HEK293 (cell line): Measurements from ENCODE around the gene IER2.

Experiments used
- HOXD13 ChIP-seq: sonication (generic); formaldehyde crosslinking; IDR thresholded peaks from 2 replicates; pipeline ENCODE4 v1.8.0; 2022; ENCODE audit warnings: missing genetic modification reagents, borderline replicate concordance
- KLF1 ChIP-seq: fragments of 450-650 bp; formaldehyde crosslinking; IDR thresholded peaks from 2 replicates; pipeline ENCODE4 v1.5.1; 2016; ENCODE audit warnings: missing biosample characterization, missing genetic modification characterization
- KLF9 ChIP-seq: fragments of 450-650 bp; formaldehyde crosslinking; IDR thresholded peaks from 2 replicates; pipeline ENCODE4 v1.5.1; 2016; ENCODE audit warnings: missing biosample characterization, missing genetic modification characterization, low read depth
- PATZ1 ChIP-seq: fragments of 450-650 bp; formaldehyde crosslinking; IDR thresholded peaks from 2 replicates; pipeline ENCODE4 v1.5.1; 2016; ENCODE audit warnings: missing biosample characterization, missing genetic modification characterization
- RBAK ChIP-seq: fragments of 450-650 bp; formaldehyde crosslinking; IDR thresholded peaks from 2 replicates; pipeline ENCODE4 v1.5.1; 2016; ENCODE audit warnings: missing biosample characterization, missing genetic modification characterization
- REPIN1 ChIP-seq: fragments of 450-650 bp; formaldehyde crosslinking; IDR thresholded peaks from 2 replicates; pipeline ENCODE4 v1.5.1; 2017; ENCODE audit warnings: missing biosample characterization, missing genetic modification characterization, low read depth
- REST ChIP-seq: fragments of 450-650 bp; formaldehyde crosslinking; IDR thresholded peaks from 2 replicates; pipeline ENCODE4 v1.5.1; 2016; ENCODE audit warnings: missing biosample characterization, missing genetic modification characterization
- SCRT1 ChIP-seq: fragments of 450-650 bp; formaldehyde crosslinking; IDR thresholded peaks from 2 replicates; pipeline ENCODE4 v1.5.1; 2016; ENCODE audit warnings: missing biosample characterization, missing genetic modification characterization, borderline replicate concordance
- ZBTB26 ChIP-seq: fragments of 450-650 bp; formaldehyde crosslinking; optimal IDR thresholded peaks from 2 replicates; pipeline ENCODE3; 2016; ENCODE audit warnings: missing biosample characterization, mild to moderate bottlenecking, missing genetic modification characterization
- ZBTB49 ChIP-seq: fragments of 450-650 bp; formaldehyde crosslinking; IDR thresholded peaks from 2 replicates; pipeline ENCODE4 v1.5.1; 2016; ENCODE audit warnings: missing biosample characterization, missing genetic modification characterization, low read depth
- ZBTB6 ChIP-seq: fragments of 450-650 bp; formaldehyde crosslinking; IDR thresholded peaks from 2 replicates; pipeline ENCODE4 v1.5.1; 2017; ENCODE audit warnings: missing biosample characterization, missing genetic modification characterization
- ZIC2 ChIP-seq: fragments of 450-650 bp; formaldehyde crosslinking; IDR thresholded peaks from 2 replicates; pipeline ENCODE4 v1.5.1; 2016; ENCODE audit warnings: missing biosample characterization, missing genetic modification characterization
- ZNF175 ChIP-seq: fragments of 450-650 bp; formaldehyde crosslinking; IDR thresholded peaks from 2 replicates; pipeline ENCODE4 v1.5.1; 2016; ENCODE audit warnings: missing biosample characterization, missing genetic modification characterization
- ZNF19 ChIP-seq: fragments of 450-650 bp; formaldehyde crosslinking; IDR thresholded peaks from 2 replicates; pipeline ENCODE4; 2016; ENCODE audit warnings: missing biosample characterization, missing genetic modification characterization, low read depth
- ZNF223 ChIP-seq: fragments of 450-650 bp; formaldehyde crosslinking; IDR thresholded peaks from 2 replicates; pipeline ENCODE4 v1.5.1; 2016; ENCODE audit warnings: missing biosample characterization, missing genetic modification characterization
- ZNF350 ChIP-seq: fragments of 450-650 bp; formaldehyde crosslinking; IDR thresholded peaks from 2 replicates; pipeline ENCODE4 v1.5.0; 2017; ENCODE audit warnings: missing biosample characterization, mild to moderate bottlenecking, missing genetic modification characterization
- ZNF529 ChIP-seq: fragments of 450-650 bp; formaldehyde crosslinking; IDR thresholded peaks from 2 replicates; pipeline ENCODE4 v1.5.1; 2017; ENCODE audit warnings: missing genetic modification characterization, missing biosample characterization; ENCODE audit not compliant: insufficient replicate concordance
- ZNF561 ChIP-seq: fragments of 450-650 bp; IDR thresholded peaks from 2 replicates; pipeline ENCODE4 v1.5.1; 2018; ENCODE audit warnings: missing biosample characterization, missing genetic modification characterization, borderline replicate concordance
- ZNF580 ChIP-seq: fragments of 450-650 bp; formaldehyde crosslinking; IDR thresholded peaks from 2 replicates; pipeline ENCODE4 v1.5.1; 2016; ENCODE audit warnings: missing biosample characterization, missing genetic modification characterization
- ZNF621 ChIP-seq: fragments of 450-650 bp; formaldehyde crosslinking; IDR thresholded peaks from 2 replicates; pipeline ENCODE4 v1.5.1; 2017; ENCODE audit warnings: missing biosample characterization, missing genetic modification characterization
- ZNF645 ChIP-seq: fragments of 450-650 bp; formaldehyde crosslinking; IDR thresholded peaks from 2 replicates; pipeline ENCODE4; 2016; ENCODE audit warnings: missing biosample characterization, missing genetic modification characterization
- ZNF670 ChIP-seq: fragments of 450-650 bp; formaldehyde crosslinking; IDR thresholded peaks from 2 replicates; pipeline ENCODE4 v1.5.1; 2016; ENCODE audit warnings: missing biosample characterization, missing genetic modification characterization, low read depth
- ZNF707 ChIP-seq: fragments of 450-650 bp; formaldehyde crosslinking; IDR thresholded peaks from 2 replicates; pipeline ENCODE4 v1.5.1; 2016; ENCODE audit warnings: missing biosample characterization, missing genetic modification characterization
- ZNF777 ChIP-seq: fragments of 450-650 bp; formaldehyde crosslinking; IDR thresholded peaks from 2 replicates; pipeline ENCODE4 v1.5.1; 2017; ENCODE audit warnings: missing biosample characterization, missing genetic modification characterization, borderline replicate concordance
- ZSCAN16 ChIP-seq: fragments of 450-650 bp; formaldehyde crosslinking; IDR thresholded peaks from 2 replicates; pipeline ENCODE4 v1.5.1; 2016; ENCODE audit warnings: missing biosample characterization, missing genetic modification characterization
- ZSCAN4 ChIP-seq: fragments of 450-650 bp; formaldehyde crosslinking; IDR thresholded peaks from 2 replicates; pipeline ENCODE4 v1.5.1; 2017; ENCODE audit warnings: missing biosample characterization, missing genetic modification characterization

IER2 gene

GRCh38 chr19:13155472-13156359 lies 5.5 kb downstream of the IER2 start (continued):
- TF ChIP-seq REST (no peak), ZNF19 (tag by site-specific recombination) (no peak), KLF1 (tag by site-specific recombination) (peak; percentile 77), ZNF580 (tag by site-specific recombination) (no peak), ZSCAN4 (no peak), SCRT1 (tag by site-specific recombination) (no peak), PATZ1 (tag by site-specific recombination) (peak; percentile 33; the same call in 1 of the 2 replicates), ZIC2 (tag by site-specific recombination) (0 out of 2 replicates have a peak, but pooled peaks have one; percentile 42), ZNF645 (tag by site-specific recombination) (no peak), ZNF670 (no peak), ZNF561 (tag by site-specific recombination) (no peak), ZBTB49 (tag by site-specific recombination) (no peak), ZBTB26 (tag by site-specific recombination) (no peak), KLF9 (tag by site-specific recombination) (peak; percentile 29; the same call in 1 of the 2 replicates), ZNF350 (no peak), ZNF621 (tag by site-specific recombination) (no peak), ZNF175 (no peak), HOXD13 (CRISPR knock-in tag) (no peak), ZNF707 (tag by site-specific recombination) (no peak), ZNF529 (tag by site-specific recombination) (no peak), ZBTB6 (tag by site-specific recombination) (no peak), ZNF777 (no peak), ZNF223 (tag by site-specific recombination) (no peak), ZSCAN16 (tag by site-specific recombination) (no peak), RBAK (no peak), REPIN1 (tag by site-specific recombination) (no peak)
